Hematopoietic multipotent progenitor cell treated with erythropoietin and hydrocortisone succinate and interleukin-3 and kit ligand, for 6 days (in vitro differentiated cells): ENCODE results near the gene RPS19BP1.

Experiments
- DNase-seq: peaks from one replicate; pipeline ENCODE4 v3.0.0-alpha.2; 2015

Gene RPS19BP1

DNA sequence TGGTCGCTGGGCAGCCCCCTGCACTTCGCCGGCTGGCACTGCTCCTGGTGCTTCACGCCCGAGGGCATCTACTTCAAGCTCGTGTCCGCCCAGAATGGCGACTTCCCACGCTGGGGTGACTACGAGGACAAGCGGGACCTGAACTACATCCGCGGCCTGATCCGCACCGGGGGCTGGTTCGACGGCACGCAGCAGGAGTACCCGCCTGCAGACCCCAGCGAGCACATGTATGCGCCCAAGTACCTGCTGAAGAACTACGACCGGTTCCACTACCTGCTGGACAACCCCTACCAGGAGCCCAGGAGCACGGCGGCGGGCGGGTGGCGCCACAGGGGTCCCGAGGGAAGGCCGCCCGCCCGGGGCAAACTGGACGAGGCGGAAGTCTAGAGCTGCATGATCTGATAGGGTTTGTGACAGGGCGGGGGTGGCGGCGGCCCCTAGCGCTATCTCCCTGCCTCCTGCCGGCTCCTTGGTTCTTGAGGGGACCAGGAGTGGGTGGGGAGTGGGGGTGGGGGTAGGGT lies 43.9 kb downstream of the RPS19BP1 start:
- peak; percentile 58 for DNase-seq

- DNase-seq: no peak
Observed at GRCh38 chr22:39487826-39488520, 44.6 kb downstream of the RPS19BP1 start.

GRCh38 chr22:39486951-39487825 lies 45.4 kb downstream of the RPS19BP1 start:
- DNase-seq: no peak

- DNase-seq: no peak
Observed at GRCh38 chr22:39482768-39483167, 49.8 kb downstream of the RPS19BP1 start.

DNA sequence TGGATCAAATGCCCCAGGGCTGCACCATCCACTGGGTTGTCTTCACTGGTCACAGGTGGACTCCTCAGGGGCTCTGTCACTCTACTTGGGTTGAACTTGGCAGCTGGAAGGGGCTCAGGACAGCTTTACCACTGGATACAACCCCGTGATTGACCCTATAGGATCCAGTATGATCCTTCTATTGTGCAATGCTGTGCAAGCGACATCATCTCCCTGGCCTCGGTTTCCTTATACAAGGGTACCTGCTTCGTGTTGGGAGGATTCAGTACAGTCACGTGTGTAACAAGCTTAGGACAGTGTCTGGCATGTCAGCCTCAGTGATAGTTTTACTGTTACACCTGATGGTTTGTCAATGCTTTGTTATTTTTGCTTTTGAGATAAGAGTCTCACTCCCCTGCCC lies 51.0 kb downstream of the RPS19BP1 start:
- DNase-seq: no peak

GRCh38 chr22:39481054-39481453 lies 51.5 kb downstream of the RPS19BP1 start:
- DNase-seq: no peak

- DNase-seq: peak; percentile 66
Observed at GRCh38 chr22:39480557-39480956, 52.0 kb downstream of the RPS19BP1 start.

DNA sequence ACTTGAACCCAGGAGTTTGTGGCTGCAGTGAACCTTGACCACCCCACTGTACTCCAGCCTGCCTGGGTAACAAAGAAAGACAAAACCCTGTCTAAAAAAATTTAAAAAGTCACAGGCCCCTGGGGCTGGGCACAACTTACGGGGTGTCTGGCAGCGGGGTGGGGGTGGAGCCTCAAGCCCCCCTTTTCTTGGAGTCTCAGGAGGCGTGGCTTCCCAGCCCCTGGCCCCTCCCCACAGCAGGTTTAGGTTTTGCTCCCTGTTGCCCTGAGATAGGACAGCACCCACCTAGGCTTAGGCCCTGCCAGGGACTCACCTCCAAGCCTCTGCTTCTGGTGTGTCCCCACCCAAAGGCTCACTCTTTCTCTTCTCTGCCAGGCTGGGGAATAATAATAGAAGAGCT lies 53.3 kb downstream of the RPS19BP1 start:
- DNase-seq: no peak
